AG04450 (cell line): ENCODE data around the gene WDR19. TPM values are rescaled to one million over a fixed set of nuclear protein-coding genes. Genes with fewer than 3 reads are reported as not detected.

ENCODE experiments used
- CTCF ChIA-PET: fragments of 300-600, 350-600 bp; formaldehyde crosslinking; extraction: SDS; loops from one replicate; lab custom pipeline; 2022; ENCODE audit warnings: antibody characterized with exemption, inconsistent platforms; lab: Charles Lee
- POLR2A ChIA-PET: fragments of 350-600 bp; formaldehyde crosslinking; extraction: SDS; loops from one replicate; lab custom pipeline; 2021; ENCODE audit warnings: antibody characterized with exemption, inconsistent platforms; lab: Yijun Ruan, JAX
- DNase-seq: peaks from one replicate; pipeline ENCODE4 v3.0.0-alpha.2; 2011; ENCODE audit warnings: low read depth, low spot score
- H3K27ac ChIP-seq: one replicate; pipeline ENCODE4 v1.5.1; 2012; ENCODE audit warnings: low read depth, low read length, control low read depth
- H3K27me3 ChIP-seq: one replicate; pipeline ENCODE4 v1.6.0; 2012; ENCODE audit warnings: low read length; ENCODE audit not compliant: control insufficient read depth, insufficient read depth
- H3K4me3 ChIP-seq: 2 replicates; pipeline ENCODE4 v1.5.1; 2011; ENCODE audit warnings: mild to moderate bottlenecking, low read depth, low read length, control low read depth
- H3K9me3 ChIP-seq: 2 replicates; pipeline ENCODE4 v1.5.1; 2012; ENCODE audit warnings: low read length; ENCODE audit not compliant: control insufficient read depth, insufficient read depth
- CTCF ChIP-seq: IDR thresholded peaks from 2 replicates; pipeline ENCODE4 v1.5.1; 2011; ENCODE audit warnings: low read depth, low read length, control low read depth, inconsistent platforms
- polyA plus RNA-seq: library from polyadenylated mRNA; depleted of rRNA; stranded (reverse); fragments of >200 nt; gene quantifications from 2 replicates; pipeline ENCODE4 v1.2.3, GENCODE V29; 2011

Gene WDR19
- polyA plus RNA-seq, 1 experiment = 48.9 TPM

GRCh38 chr4:39303871-39304270, 121.5 kb downstream of the WDR19 start:
- Histone ChIP-seq H3K27me3 (no peaks in the 10 kb centered on the region), H3K4me3 (no peak overlapping the region), H3K27ac (no peak overlapping the region), H3K9me3 (no peaks in the 10 kb centered on the region)
- POLR2A ChIA-PET = no interaction called here
- no peak for DNase-seq
- CTCF ChIA-PET = no interaction called here
- TF ChIP-seq CTCF = no peak

DNA sequence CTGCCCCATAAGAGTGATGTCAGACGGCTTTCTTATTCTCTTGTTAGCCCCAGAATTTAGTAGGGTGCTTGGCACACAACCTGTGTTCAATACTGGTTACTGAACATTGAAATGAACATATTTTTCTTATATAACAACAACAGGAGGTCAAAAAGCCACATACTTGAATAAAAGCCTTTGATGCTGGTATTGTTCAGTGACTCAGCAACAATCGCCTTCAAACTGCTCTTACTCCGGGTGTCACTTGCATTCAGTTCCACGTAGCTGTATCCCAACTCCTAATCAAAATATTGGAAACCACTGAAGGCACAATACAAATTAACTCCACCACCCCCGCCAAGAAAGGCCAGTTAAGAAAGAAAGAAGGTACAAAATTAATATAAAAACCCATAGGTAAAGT, 122.3 kb downstream of the WDR19 start:
- no peak for DNase-seq
- ChIA-PET CTCF (no interaction called here), POLR2A (no interaction called here)
- no peak for TF ChIP-seq CTCF
- Histone ChIP-seq H3K27me3 (no peaks in the 10 kb centered on the region), H3K4me3 (no peak overlapping the region), H3K27ac (no peak overlapping the region), H3K9me3 (no peaks in the 10 kb centered on the region)

DNA sequence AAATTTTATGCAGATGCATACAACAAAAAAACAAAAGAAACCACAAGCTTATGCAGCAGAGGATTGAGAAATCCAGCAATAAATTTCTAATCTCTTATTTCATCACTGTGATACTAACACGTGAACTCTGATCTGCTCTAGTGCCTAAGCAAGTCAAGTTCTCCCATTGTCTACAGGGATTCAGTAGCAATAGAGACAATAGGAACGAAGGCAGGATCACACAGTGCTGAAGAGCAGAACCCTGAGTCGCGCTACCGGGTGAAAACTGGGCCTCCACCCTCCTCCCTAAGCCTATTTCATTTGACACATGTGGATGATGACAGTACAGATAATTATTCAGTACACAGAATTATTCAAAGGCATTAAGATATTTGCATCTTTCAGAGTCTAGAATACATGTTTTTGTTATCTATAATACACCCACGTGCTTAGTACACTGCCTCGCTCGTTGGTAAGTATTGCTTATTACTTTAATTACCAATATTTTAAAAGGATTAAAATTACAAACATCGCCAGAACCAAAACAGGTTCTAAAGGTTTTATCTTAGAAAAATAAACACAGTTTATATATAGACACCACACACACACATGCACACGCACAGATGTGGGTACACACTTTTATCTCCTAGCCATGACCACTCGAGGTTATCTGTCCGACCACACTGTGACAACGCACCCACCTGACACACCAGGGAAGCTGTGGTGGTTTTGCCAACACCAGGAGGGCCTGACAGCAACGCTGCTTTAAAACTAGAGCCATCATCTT, 123.8 kb downstream of the WDR19 start:
- Histone ChIP-seq H3K9me3 (no peaks in the 10 kb centered on the region), H3K4me3 (no peak overlapping the region), H3K27me3 (no peaks in the 10 kb centered on the region), H3K27ac (no peak overlapping the region)
- ChIA-PET CTCF (no interaction called here), POLR2A (no interaction called here)
- no peak for DNase-seq
- no peak for TF ChIP-seq CTCF

GRCh38 chr4:39308611-39309010, 126.3 kb downstream of the WDR19 start:
- no peaks in the 10 kb centered on the region for H3K27me3 ChIP-seq
- TF ChIP-seq CTCF = no peak
- POLR2A ChIA-PET = no interaction called here
- no peak for DNase-seq
- H3K9me3 ChIP-seq = no peaks in the 10 kb centered on the region
- CTCF ChIA-PET = no interaction called here
- H3K4me3 ChIP-seq = no peak overlapping the region
- no peak overlapping the region for H3K27ac ChIP-seq

DNA sequence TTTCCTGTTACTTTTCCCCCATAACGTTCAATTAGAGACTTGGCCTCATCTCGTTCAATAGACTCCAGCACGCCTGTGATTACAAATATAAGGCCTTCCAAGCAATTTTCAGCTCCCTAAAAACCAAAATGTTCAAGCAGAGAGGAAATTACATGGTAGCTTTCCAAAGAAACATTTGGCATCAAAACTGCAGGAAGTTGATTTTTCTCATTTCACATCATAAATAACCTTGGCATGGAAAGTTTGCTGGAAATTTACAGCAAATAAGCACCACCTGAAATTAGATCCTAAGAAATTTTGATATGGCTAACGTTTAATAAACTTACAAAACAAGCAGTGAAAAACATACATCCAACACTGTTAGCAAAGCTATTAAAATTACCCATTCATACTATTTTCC, 130.5 kb downstream of the WDR19 start:
- H3K9me3 ChIP-seq = no peaks in the 10 kb centered on the region; the same call in 1 of the 2 replicates
- H3K4me3 ChIP-seq = no peak overlapping the region
- ChIA-PET POLR2A (no interaction called here), CTCF (no interaction called here)
- no peak for DNase-seq
- H3K27me3 ChIP-seq = no peaks in the 10 kb centered on the region
- no peak for TF ChIP-seq CTCF
- no peak overlapping the region for H3K27ac ChIP-seq
